Ovary (tissue), 9 donors: ENCODE data around the gene GRIK4. TPM values are rescaled to one million over a fixed set of nuclear protein-coding genes. Genes with fewer than 3 reads are reported as not detected.
A peak's percentile ranks its signal among the peaks of the same experiment; 100 is the strongest.

ENCODE experiments used
- DNase-seq, 5 donors: peaks; one replicate each; pipeline ENCODE4 v3.0.0-alpha.2; 2019 to 2020
- H3K27ac ChIP-seq, 2 donors: fragments of 200-600 bp; one replicate each; pipeline versions ENCODE4 v1.5.1 to v1.8.0; 2019 to 2022
- H3K27me3 ChIP-seq: fragments of 200-600 bp; one replicate; pipeline ENCODE4 v1.8.0; 2022
- H3K36me3 ChIP-seq: fragments of 200-600 bp; sonication (generic); one replicate; pipeline ENCODE4 v1.5.1; 2019
- H3K4me1 ChIP-seq: one replicate; pipeline ENCODE4 v1.8.1; 2013; ENCODE audit warnings: mild to moderate bottlenecking, moderate library complexity; ENCODE audit not compliant: insufficient read depth
- H3K4me3 ChIP-seq: fragments of 200-600 bp; sonication (generic); one replicate; pipeline ENCODE4 v1.5.1; 2017
- H3K9me3 ChIP-seq, 2 donors: fragments of 200-600 bp in 1 of 2; sonication (generic) in 1 of 2; one replicate each; pipeline versions ENCODE4 v1.5.1 to v1.8.1; 2013 to 2019; ENCODE audit warnings: mild to moderate bottlenecking in 1 of 2, moderate library complexity in 1 of 2
- CTCF ChIP-seq, 3 donors: fragments of 450-650 bp in 2 of 3; fragments of 200-600 bp in 1 of 3; IDR thresholded peaks; one replicate each; pipeline versions ENCODE4 v1.5.1 to v1.8.0; 2016 to 2022; ENCODE audit warnings: antibody characterized with exemption in 3 of 3, mild to moderate bottlenecking in 1 of 3
- EP300 ChIP-seq: sonication (generic); formaldehyde crosslinking; IDR thresholded peaks from one replicate; pipeline ENCODE4 v1.6.1; 2017; ENCODE audit warnings: antibody characterized with exemption
- POLR2A ChIP-seq: fragments of 450-650 bp; IDR thresholded peaks from one replicate; pipeline ENCODE4 v1.6.1; 2017; ENCODE audit warnings: antibody characterized with exemption, mild to moderate bottlenecking, moderate library complexity
- WGBS, 3 donors: extraction: QIAGEN DNeasy Blood & Tissue Kit in 1 of 3; methylation state at CpG; one replicate each; pipeline versions ENCODE4 v1.1.5 to v1.1.7; 2013 to 2017; 5-methylcytosine and 5-hydroxymethylcytosine counted together
- intact Hi-C, 4 donors: fragments of 100-400 bp; cut with DNase I; formaldehyde crosslinking; loops; one replicate each; pipeline versions ENCODE4 v1.11.0 to v1.15.1; 2022 to 2023
- polyA plus RNA-seq, 2 donors: library from polyadenylated mRNA; stranded (reverse); fragments of 200-250 nt in 1 of 2; fragments of 350-450 nt in 1 of 2; fragmentation: Illumina TruSeq in 1 of 2; extraction: RNeasy Lipid Tissue Mini Kit (QIAGEN cat#74804) in 1 of 2; gene quantifications; one replicate each; pipeline ENCODE4 v1.2.3, GENCODE V29; 2013 to 2014
- total RNA-seq, 7 donors: library from RNA; depleted of rRNA in 2 of 7; stranded (reverse); fragments of >200 nt in 2 of 7; fragmentation: NEBNext Ultra II Directional in 3 of 7; extraction: Animal tissue kit (Norgen Biotek cat#: 25700) in 3 of 7; gene quantifications; one replicate each; pipeline versions ENCODE4 v1.1.0 to v1.2.4, GENCODE V29; 2016 to 2023
- donor health status: DM: no; HTN: no; CAD: no; lungs with moderate emphysema.
- donor health status: DM: no; HTN: no; CAD: no.
- donor health status: Bipolar disorder and iron deficiency.
- donor health status: DM: yes; HTN: yes; CAD: no.
- donor health status: DM: no; HTN: no; CAD: no.
- donor health status: DM: yes; HTN: yes; CAD: no.

Gene GRIK4
- total and polyA plus RNA-seq, 9 donors = 1.3 to 13.4 (median 2.3) TPM

- DNase-seq = no peak
- intact Hi-C loops = loop anchor here in 1 of 4 donors (10.0 kb wide), 1 partner anchor 195 kb away; the partner anchor contains the start of gene GRIK4
- no peak overlapping the region for H3K4me3 ChIP-seq
- no peaks in the 10 kb centered on the region for H3K36me3 ChIP-seq
- H3K27ac ChIP-seq = peak overlapping the region in 1 of 2 donors; percentile 83
- WGBS, 3 donors = 64 to 71% (median 67%) methylated on average over 10 of the region's 10 CpGs
- H3K9me3 ChIP-seq = peaks cover 0 to 11% of the 10 kb centered on the region in 2 donors
- peaks cover 25% of the 10 kb centered on the region for H3K4me1 ChIP-seq
- no peak for TF ChIP-seq CTCF (IDR thresholded peaks at IDR 0.05)
- TF ChIP-seq POLR2A = no peak
- TF ChIP-seq EP300 = no peak
- H3K27me3 ChIP-seq = no peaks in the 10 kb centered on the region
Observed at GRCh38 chr11:120709808-120710207, 198.3 kb downstream of the GRIK4 start.

GRCh38 chr11:120710354-120711131, 199.0 kb downstream of the GRIK4 start:
- peaks cover 0 to 11% of the 10 kb centered on the region in 2 donors for H3K9me3 ChIP-seq

DNA sequence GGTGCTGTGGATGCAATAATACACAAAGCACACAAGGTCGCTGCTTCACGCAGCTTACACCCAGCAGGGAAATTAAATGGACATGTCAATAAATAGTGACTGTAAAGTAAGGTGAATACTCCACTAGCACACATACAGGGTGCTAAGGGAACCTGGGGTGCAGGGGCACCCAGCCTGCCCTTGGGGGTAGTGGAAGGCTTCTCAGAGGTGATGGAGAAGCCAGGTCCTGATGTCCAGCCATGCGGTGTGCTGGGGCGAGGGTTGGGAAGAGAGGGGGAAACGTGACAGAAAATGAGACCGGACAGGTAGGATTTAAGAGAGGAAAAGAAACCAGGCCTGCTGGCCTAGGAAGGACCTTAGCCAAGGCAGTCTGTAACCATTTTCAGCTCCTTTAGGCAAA, 200.5 kb downstream of the GRIK4 start:
- no peaks in the 10 kb centered on the region for H3K27me3 ChIP-seq
- H3K9me3 ChIP-seq = peaks cover 0 to 9% of the 10 kb centered on the region in 2 donors
- H3K27ac ChIP-seq = peak overlapping the region; percentile 42 to 83
- no peak overlapping the region for H3K4me3 ChIP-seq
- H3K36me3 ChIP-seq = no peaks in the 10 kb centered on the region
- 91 to 95% (median 93%) methylated on average over 6 of the region's 6 CpGs for WGBS, 3 donors
- no peak for TF ChIP-seq POLR2A
- TF ChIP-seq EP300 = no peak
- no peak for TF ChIP-seq CTCF (IDR thresholded peaks at IDR 0.05)
- DNase-seq = no peak
- intact Hi-C loops = loop anchor here in 1 of 4 donors (10.0 kb wide), 1 partner anchor 197 kb away; the partner anchor contains the start of gene GRIK4
- H3K4me1 ChIP-seq = peaks cover 30% of the 10 kb centered on the region

More at GRCh38 chr11:120710354-120711131, 199.0 kb downstream of the GRIK4 start:
- Histone ChIP-seq H3K27me3 (no peaks in the 10 kb centered on the region), H3K27ac (peak overlapping the region; percentile 3 to 83), H3K4me1 (peaks cover 28% of the 10 kb centered on the region), H3K4me3 (no peak overlapping the region), H3K36me3 (no peaks in the 10 kb centered on the region)
- 7 to 13% (median 10%) methylated on average over 13 of the region's 13 CpGs for WGBS, 3 donors
- intact Hi-C loops = loop anchor here in 1 of 4 donors (10.0 kb wide), 1 partner anchor 196 kb away; the partner anchor contains the start of gene GRIK4
- DNase-seq = peak; percentile 81 to 91 (median 86)
- no peak for TF ChIP-seq POLR2A

GRCh38 chr11:120712881-120713280, 201.3 kb downstream of the GRIK4 start:
- DNase-seq = peak; percentile 52 to 70 (median 65)
- H3K4me3 ChIP-seq = no peak overlapping the region
- peaks cover 0 to under 1% of the 10 kb centered on the region in 2 donors for H3K9me3 ChIP-seq
- TF ChIP-seq CTCF (IDR thresholded peaks at IDR 0.05) = no peak
- no peak for TF ChIP-seq POLR2A
- no peak for TF ChIP-seq EP300
- H3K27ac ChIP-seq = peak overlapping the region; percentile 42 to 83
- intact Hi-C loops = loop anchor here in 1 of 4 donors (10.0 kb wide), 1 partner anchor 198 kb away; the partner anchor contains the start of gene GRIK4
- no peaks in the 10 kb centered on the region for H3K36me3 ChIP-seq
- 13 to 27% (median 23%) methylated on average over 4 of the region's 4 CpGs for WGBS, 3 donors
- H3K27me3 ChIP-seq = no peaks in the 10 kb centered on the region
- peaks cover 31% of the 10 kb centered on the region for H3K4me1 ChIP-seq
